ENCODE measurements around the gene STXBP6. TPM values are rescaled to one million over a fixed set of nuclear protein-coding genes. Genes with fewer than 3 reads are reported as not detected.
A peak's percentile ranks its signal among the peaks of the same experiment; 100 is the strongest.
"Not testable (repeated sequence)": the region's sequence is repeated elsewhere in the genome, so short reads cannot be mapped to it uniquely, and the experiment has no call there.

Gene STXBP6
- total RNA-seq, 1 experiment from 2014 or later = 6.4 TPM

DNA sequence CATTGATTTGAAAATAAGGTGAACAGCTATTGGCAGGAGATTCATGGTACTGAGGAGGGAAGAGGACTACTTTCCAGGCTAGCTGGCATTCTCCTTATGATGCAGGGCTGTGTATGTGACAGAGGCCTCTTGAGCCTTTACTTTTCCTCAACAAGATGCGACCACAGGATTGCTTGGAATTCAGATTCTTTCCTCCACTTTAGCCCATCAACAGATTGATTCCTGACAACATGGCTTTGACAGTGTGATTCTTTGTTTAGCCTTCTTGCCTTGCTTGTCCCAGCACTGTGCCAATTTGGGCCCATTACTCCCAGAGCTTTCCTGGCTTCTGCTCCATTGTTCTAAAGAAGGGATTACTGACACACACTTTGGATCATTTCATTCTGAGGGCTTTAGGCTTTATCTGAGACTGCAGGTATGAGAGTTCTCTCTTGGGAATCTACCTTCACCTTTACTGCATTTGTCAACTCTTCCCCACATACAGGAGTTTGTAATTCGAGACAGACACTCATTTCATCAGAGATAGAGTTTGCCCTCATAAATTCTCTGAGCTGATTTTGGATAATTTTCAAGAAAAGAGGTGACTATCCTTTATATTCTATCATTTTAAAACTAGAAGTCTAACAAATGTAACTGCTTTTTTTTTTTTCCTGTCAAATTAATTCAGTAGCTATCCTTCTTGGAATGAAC, 209.6 kb downstream of the STXBP6 start:
- CTCF ChIA-PET = interaction anchor here (2.1 kb wide), 1 partner anchor 11 kb away, joined by 5 read pairs; no protein-coding TSS in a partner anchor
- intact Hi-C loops (cut with micrococcal nuclease; ENCODE audit: unreplicated experiment) = no loop called here
- Mint-ChIP-seq H3K27ac (ENCODE audit: unreplicated experiment) (peak overlapping the region; percentile 20), H3K4me1 (ENCODE audit: low read depth, unreplicated experiment) (peaks cover 37% of the 10 kb centered on the region), H3K9me3 (ENCODE audit: low read depth, unreplicated experiment) (no peaks in the 10 kb centered on the region), H3K36me3 (ENCODE audit: insufficient read depth, unreplicated experiment) (no peaks in the 10 kb centered on the region), H3K27me3 (ENCODE audit: unreplicated experiment) (no peaks in the 10 kb centered on the region), H3K4me3 (ENCODE audit: low read depth, unreplicated experiment) (no peak overlapping the region)
- no TSS peak for BruUV-seq (replicated peaks)
- TF ChIP-seq, protein P1, sequence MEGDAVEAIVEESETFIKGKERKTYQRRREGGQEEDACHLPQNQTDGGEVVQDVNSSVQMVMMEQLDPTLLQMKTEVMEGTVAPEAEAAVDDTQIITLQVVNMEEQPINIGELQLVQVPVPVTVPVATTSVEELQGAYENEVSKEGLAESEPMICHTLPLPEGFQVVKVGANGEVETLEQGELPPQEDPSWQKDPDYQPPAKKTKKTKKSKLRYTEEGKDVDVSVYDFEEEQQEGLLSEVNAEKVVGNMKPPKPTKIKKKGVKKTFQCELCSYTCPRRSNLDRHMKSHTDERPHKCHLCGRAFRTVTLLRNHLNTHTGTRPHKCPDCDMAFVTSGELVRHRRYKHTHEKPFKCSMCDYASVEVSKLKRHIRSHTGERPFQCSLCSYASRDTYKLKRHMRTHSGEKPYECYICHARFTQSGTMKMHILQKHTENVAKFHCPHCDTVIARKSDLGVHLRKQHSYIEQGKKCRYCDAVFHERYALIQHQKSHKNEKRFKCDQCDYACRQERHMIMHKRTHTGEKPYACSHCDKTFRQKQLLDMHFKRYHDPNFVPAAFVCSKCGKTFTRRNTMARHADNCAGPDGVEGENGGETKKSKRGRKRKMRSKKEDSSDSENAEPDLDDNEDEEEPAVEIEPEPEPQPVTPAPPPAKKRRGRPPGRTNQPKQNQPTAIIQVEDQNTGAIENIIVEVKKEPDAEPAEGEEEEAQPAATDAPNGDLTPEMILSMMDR (IDR thresholded peaks at IDR 0.05; ENCODE audit: unreplicated experiment) = no peak
- no peak for DNase-seq

DNA sequence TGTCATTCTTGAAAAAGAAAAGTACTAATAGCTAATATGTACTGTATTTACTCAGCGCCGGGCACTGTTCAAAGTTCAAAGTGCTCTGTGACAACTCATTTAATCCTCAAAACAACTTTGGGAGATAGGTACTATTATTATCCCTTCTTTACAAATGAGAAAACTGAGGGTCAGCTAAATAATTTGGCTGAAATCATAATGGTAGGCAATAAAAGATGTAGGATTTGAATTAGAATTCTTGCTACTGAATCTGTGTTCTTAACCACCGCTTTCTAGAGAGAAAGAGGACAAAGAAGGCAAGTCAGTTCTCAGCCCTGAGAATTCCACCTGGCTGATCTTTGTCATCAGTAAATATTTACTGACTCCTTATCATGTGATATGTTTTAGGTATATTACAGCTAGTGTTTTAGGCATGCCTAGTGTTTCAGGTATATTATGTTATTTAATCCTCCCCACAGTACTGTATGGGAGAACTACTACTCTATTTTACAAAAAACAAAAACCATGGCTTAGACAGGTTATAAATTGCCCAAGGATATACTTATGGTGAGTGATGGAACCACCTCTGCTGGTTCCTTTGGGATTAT, 210.2 kb downstream of the STXBP6 start:
- Mint-ChIP-seq H3K36me3 (ENCODE audit: insufficient read depth, unreplicated experiment) (no peaks in the 10 kb centered on the region), H3K4me1 (ENCODE audit: low read depth, unreplicated experiment) (peaks cover 35% of the 10 kb centered on the region), H3K9me3 (ENCODE audit: low read depth, unreplicated experiment) (no peaks in the 10 kb centered on the region), H3K27me3 (ENCODE audit: unreplicated experiment) (no peaks in the 10 kb centered on the region), H3K27ac (ENCODE audit: unreplicated experiment) (no peak overlapping the region), H3K4me3 (ENCODE audit: low read depth, unreplicated experiment) (no peak overlapping the region)
- DNase-seq = no peak
- intact Hi-C loops (cut with micrococcal nuclease; ENCODE audit: unreplicated experiment) = no loop called here
- no TSS peak for BruUV-seq (replicated peaks)
- CTCF ChIA-PET = interaction anchor here (2.1 kb wide), 1 partner anchor 12 kb away, joined by 5 read pairs; no protein-coding TSS in a partner anchor
- TF ChIP-seq, protein P1 (IDR thresholded peaks at IDR 0.05; ENCODE audit: unreplicated experiment) = no peak

DNA sequence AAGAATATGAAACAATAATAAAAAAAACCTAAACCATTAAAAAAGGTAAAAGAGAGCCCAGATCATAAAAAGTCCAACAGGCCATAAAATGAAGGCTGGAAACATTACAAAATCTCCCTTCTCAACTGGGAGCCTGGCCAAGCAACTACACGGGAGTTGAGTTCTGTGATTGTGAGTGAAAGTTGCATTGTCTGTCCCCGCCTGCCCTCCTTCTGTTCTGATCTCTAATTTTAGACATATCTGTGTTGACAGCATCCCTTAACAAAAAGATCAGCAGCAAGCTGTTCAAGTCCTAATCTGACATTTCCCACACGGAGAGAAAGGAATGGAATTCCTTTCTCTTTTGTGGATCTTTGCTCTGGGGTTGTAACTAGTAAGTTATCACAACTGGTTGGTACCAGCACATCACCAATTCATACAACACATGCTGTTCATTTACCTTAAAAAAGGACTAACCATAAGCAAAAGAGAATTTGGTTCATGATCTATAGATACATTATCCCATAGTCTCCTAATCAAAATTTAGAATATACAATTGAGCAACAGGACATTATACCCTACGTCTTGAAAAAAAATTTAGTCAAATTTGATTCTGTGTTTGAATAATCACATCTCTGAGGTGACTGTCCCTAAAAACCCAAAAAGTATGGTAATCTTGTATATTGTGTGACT, 210.9 kb downstream of the STXBP6 start:
- intact Hi-C loops (cut with micrococcal nuclease; ENCODE audit: unreplicated experiment) = no loop called here
- H3K27me3 Mint-ChIP-seq (ENCODE audit: unreplicated experiment) = no peaks in the 10 kb centered on the region
- TF ChIP-seq, protein P1 (IDR thresholded peaks at IDR 0.05; ENCODE audit: unreplicated experiment) = no peak
- H3K4me1 Mint-ChIP-seq (ENCODE audit: low read depth, unreplicated experiment) = peaks cover 32% of the 10 kb centered on the region
- H3K27ac Mint-ChIP-seq (ENCODE audit: unreplicated experiment) = no peak overlapping the region
- CTCF ChIA-PET = interaction anchor here (2.1 kb wide), 1 partner anchor 13 kb away, joined by 5 read pairs; no protein-coding TSS in a partner anchor
- no peaks in the 10 kb centered on the region for H3K36me3 Mint-ChIP-seq (ENCODE audit: insufficient read depth, unreplicated experiment)
- H3K4me3 Mint-ChIP-seq (ENCODE audit: low read depth, unreplicated experiment) = no peak overlapping the region
- peaks cover 3% of the 10 kb centered on the region for H3K9me3 Mint-ChIP-seq (ENCODE audit: low read depth, unreplicated experiment)
- DNase-seq = no peak
- no TSS peak for BruUV-seq (replicated peaks)

DNA sequence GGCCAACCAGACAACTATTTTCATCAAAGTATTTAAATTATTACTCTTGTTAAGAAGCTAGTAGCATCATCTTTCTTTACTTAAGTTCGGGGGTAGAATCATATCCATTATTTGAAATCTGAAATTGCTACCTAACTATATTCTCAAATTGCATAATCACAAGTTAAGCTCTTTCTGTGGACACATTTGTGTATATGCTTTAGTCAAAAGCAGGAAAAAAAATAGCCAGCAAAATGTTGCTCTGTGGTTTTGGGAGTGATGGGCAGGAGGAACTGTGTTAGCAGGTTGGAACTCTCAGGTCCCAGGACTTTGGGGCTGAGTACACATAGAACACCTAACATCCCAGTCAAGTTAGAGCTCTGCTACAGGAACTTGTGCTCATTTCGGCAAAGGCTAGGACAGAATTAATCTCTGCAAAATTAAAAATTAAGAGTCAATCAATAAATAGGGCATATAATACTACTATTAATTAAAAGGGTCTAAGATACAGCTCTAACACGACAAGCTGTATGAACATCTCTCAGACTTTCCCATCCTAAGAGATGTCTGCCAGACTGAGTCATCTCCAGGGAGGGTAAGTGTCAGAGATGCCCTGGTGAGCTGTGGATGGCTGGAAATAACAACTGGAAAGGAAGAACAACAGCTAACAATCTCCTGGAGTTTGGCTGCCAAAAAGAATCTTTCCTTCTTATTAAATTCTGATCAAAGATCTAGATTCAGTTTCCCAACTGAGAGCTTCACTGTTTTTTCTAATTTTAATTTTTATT, 212.5 kb downstream of the STXBP6 start:
- TF ChIP-seq, protein P1 (IDR thresholded peaks at IDR 0.05; ENCODE audit: unreplicated experiment) = no peak
- H3K4me3 Mint-ChIP-seq (ENCODE audit: low read depth, unreplicated experiment) = no peak overlapping the region
- no peak overlapping the region for H3K27ac Mint-ChIP-seq (ENCODE audit: unreplicated experiment)
- intact Hi-C loops (cut with micrococcal nuclease; ENCODE audit: unreplicated experiment) = no loop called here
- no TSS peak for BruUV-seq (replicated peaks)
- DNase-seq = no peak
- no peaks in the 10 kb centered on the region for H3K27me3 Mint-ChIP-seq (ENCODE audit: unreplicated experiment)
- H3K9me3 Mint-ChIP-seq (ENCODE audit: low read depth, unreplicated experiment) = peaks cover 3% of the 10 kb centered on the region
- no peaks in the 10 kb centered on the region for H3K36me3 Mint-ChIP-seq (ENCODE audit: insufficient read depth, unreplicated experiment)
- H3K4me1 Mint-ChIP-seq (ENCODE audit: low read depth, unreplicated experiment) = peaks cover 22% of the 10 kb centered on the region
- CTCF ChIA-PET = interaction anchor here (0.5 to 1.3 kb wide), 3 partner anchors 20 to 880 kb away, joined by 3 to 5 read pairs (median 4); no protein-coding TSS in a partner anchor

DNA sequence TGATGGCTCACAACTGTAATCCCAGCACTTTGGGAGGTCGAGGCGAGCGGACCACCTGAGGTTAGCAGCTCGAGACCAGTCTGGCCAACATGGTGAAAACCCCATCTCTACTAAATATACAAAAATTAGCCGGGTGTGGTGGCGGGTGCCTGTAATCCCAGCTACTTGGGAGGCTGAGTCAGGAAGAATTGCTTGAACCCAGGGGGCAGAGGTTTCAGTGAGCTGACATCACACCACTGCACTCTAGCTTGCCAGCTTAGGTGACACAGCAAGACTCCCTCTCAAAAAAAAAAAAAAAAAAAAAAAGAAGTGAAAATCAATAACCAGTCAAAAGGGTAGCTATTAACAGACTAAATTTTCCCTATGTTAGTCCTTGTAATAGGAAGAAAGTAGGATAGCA, 213.6 kb downstream of the STXBP6 start:
- H3K9me3 Mint-ChIP-seq (ENCODE audit: low read depth, unreplicated experiment); H3K4me3 Mint-ChIP-seq (ENCODE audit: low read depth, unreplicated experiment); BruUV-seq (replicated peaks); H3K27ac Mint-ChIP-seq (ENCODE audit: unreplicated experiment); DNase-seq; intact Hi-C loops (cut with micrococcal nuclease; ENCODE audit: unreplicated experiment); H3K36me3 Mint-ChIP-seq (ENCODE audit: insufficient read depth, unreplicated experiment); H3K27me3 Mint-ChIP-seq (ENCODE audit: unreplicated experiment): not testable (repeated sequence)
- peaks cover 22% of the 10 kb centered on the region for H3K4me1 Mint-ChIP-seq (ENCODE audit: low read depth, unreplicated experiment)
- CTCF ChIA-PET = interaction anchor here (0.6 kb wide), 1 partner anchor 9 kb away, joined by 4 read pairs; no protein-coding TSS in a partner anchor

All from Calu3 (cell line).